ENCODE data around the gene EML5.
A peak's percentile ranks its signal among the peaks of the same experiment; 100 is the strongest.

EML5 gene

DNA sequence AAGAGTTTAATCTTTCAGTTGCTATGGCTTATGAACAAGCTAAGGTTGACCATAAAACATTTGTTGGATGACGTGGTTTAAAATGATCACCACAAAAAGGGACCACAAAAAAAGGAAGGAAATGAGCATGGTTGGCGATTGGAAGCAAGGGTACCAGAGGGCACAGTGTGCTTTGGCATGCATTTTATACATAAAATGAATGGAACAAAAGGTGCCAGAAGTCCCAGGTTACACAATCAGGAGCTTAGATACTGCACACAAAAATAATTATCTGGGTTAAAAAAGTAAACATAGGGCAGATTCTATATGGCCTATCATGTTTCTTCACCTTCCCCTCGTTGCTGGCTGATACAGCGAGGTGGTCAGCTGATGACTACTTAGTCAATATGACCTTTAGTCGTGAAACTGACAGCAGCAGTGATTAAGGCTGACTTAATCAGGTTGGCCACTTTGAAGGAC is 179.2 kb downstream of the EML5 start:
- DNase-seq = no peak

DNA sequence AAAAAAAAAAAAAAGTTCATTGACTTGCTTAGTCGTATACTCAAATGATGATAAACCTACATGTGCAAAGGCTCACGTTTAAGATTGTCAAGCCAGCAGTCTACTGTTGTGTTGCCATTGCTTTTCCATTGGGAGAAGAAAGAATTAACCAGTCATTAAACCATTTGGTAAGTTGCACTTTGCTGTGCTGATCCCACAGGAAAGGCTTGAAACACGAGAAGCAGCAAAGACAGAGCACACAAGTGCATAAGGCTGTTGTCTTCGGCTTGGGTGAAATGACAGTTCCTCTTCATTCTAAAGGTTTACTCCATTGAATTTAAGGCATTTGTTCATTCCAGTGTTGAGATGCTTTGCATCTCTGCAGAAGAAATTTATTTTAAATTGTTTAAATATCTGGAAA is 179.8 kb downstream of the EML5 start:
- DNase-seq = no peak

DNA sequence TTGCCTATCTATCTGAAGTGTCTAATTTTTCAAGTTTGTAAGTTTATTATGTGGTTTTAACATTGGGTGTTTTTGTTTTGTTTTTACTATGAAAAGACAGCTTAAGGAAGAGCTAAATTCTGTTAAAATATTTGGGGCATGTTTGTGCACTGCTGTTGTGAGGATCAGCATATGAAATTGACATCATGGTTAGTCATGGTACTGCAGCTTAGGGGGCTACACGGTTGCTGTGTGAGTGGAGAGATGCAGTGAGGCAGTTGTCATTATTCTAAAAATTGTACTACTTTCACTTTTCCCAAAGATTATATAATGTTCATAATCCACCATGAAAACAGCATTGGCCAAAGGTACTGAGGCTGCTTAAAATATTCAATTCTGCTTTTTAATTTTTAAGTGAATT is 180.9 kb downstream of the EML5 start:
- DNase-seq = no peak

DNA sequence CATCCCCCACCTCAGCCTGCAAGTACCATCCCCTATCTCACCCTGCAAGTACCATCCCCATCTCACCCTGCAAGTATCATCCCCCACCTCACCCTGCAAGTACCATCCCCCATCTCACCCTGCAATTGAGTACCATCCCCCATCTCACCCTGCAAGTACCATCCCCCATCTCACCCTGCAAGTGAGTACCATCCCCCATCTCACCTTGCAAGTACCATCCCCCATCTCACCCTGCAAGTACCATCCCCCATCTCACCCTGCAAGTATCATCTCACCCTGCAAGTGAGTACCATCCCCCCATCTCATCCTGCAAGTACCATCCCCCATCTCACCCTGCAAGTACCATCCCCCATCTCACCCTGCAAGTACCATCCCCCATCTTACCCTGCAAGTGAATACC is 184.9 kb downstream of the EML5 start:
- DNase-seq = no peak

DNA sequence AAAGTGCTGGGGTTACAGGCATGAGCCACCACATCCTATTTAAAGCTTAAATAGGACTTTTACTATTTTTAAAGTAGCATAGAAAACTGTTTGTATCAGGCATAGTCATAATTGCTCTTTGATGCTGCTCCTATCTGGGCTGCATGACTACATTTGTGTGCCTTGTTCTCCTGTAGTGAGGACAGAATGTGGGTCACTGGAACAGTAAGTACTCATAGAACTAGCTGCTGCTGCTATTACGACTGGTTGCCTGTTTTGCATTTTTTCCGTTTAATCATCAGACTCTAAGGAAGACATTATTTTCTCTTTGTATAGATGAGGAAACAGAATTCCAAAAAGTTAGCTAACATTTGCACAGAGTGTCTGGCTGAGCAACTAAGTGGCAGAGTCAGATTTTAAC is 187.2 kb downstream of the EML5 start:
- DNase-seq = no peak

DNA sequence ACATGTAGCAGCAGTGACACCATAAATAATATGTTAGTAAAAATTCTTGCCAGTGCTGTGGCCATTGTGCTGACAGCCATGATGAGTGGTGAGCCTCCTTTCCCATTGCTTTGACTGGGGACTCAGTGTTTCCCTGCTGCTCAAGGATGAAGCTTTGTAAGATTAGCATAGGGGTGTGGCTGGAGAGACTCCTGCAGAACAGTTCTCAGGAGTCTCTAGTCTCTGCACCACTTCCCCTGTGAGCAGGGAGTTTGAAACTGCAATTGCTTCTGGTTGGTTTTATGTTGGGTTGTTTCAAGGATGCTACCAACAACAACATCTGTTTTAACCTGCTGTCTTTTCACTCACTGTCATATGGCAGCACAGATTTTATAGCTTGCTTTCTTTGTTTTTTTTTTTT is 188.5 kb downstream of the EML5 start:
- no peak for DNase-seq

DNA sequence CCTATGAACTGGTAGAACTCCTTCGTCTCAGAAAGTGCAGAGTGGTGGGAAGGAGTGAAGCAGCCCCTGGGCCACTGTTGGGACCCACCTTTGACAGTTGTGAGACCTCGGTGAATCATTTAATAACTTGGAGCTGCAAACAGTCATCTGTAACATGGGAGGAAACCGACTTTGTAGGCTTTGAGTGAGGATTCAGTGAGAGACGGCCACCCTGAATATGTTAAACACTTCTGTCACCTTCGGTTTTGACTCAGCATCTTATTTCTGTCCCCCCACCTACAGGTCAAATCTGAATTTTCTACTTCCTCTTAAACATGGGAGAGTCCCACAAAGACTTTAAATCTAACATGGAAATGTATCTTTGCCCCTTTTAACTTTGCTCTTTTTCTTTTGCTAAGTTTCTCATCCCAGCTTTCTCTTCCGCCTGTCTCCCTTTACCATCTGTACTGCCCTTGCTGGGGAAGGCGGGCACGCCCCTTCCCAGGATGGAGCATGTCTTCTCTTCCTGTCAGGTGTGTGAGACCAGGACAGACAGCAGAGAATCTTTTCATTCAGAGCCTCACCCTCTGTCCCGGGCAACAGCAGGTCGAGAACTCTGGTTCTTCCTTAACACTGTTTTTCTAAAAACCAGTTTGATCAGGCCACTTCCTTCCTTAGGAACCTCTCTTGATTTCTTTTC is 192.9 kb downstream of the EML5 start:
- no peak for DNase-seq

DNA sequence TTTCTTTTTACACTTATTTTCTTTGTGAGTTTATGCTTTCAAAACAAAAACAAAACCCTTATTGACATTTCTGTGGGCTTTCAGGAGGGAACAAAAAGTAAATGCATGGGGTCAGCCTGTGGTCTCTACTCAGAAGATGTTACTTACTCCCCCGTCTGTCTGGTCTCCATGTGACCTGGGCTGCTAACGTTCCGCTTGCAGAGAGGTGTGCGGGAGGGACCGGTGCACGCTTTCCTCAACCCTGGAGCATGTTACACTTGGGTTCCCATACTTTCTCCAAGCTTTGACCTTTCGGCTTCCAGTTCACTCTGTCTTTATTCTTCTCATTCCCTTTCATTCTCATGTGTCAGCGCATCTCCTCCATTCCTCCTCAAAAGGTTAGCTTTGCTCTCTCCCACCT is 193.4 kb downstream of the EML5 start:
- no peak for DNase-seq

DNA sequence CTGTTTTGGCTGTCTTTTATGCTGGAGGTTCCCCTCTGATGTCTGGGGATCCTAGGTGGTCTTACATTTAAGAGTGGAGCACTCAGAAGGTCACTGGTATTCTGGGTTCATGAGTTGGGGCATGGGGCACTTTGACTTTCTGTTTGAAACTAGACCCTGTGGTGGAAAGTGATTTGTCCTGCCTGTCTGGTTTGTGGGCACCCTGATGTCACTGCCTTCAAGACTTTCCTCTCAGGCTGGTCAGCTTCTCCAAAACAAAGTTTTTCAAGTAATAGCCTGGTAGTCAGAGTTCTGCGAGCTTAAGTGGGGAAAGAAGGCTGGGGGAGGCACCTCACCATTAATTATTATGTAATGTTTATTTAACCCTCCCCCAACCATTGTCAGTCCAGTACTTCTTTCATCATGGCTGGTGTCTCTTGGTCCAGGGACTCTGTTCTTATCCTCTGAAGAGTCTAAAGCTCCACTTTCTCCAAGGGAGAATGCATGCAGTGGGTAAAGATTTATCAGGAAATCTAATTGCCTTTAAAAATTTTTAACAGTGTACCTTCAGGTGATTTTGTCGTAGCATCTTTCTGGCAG is 194.6 kb downstream of the EML5 start:
- no peak for DNase-seq

DNA sequence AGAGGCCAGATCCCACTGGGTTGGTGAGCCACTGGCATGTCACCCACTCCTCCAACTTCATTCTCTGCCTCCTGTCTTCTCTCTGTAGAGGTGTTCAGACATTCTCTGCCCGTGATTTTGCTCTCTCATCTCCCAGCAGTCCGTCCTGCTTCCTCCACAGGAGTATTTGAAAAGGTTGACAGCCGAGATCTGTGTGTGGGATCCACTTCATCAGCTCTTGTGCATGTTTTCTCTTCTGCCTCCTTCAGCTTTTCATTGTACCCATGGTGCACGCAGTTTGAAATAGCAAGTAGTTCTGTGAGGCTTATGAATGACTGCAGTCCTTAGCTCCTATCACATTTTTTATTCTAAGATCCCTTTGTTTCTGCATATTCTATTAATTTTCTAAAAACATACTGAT is 195.2 kb downstream of the EML5 start:
- no peak for DNase-seq

DNA sequence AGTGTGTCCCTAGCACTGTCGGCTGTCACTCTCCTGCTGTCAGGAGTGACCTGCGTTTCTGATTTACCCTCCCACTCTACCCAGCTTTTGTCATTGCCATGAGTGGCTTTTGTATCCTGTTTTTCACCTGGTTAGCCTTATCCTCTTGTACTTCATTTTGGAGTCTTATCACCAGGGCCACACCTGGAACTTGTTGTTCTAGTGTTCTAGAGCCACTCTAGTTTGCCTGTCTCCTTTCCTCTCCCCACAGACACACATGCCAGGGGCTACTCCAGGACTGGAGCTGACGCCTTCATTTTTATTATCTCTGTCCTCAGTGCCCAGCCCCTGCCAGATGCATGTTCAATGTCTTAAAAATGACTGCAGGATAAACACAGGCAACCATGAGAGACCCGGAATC is 195.7 kb downstream of the EML5 start:
- no peak for DNase-seq

DNA sequence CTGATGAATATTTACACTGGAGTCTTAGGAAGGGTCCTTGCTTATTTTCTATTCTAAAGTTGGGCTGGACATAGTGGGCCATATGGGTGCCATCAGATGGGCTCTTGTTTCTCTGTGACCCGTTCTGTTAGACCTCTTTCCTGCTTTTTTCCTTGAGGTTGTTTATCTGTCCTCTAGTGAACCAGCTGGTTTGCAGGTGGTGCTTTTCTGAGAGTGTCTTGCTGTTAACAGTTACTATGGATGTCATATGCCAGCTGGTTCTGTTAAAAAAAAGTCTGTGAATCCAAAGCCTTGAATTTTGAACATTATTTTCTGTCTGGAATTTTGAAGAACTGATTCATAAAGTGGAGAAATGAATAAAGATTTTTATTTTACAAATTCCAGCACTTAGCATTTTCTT is 200.7 kb downstream of the EML5 start:
- DNase-seq = no peak

DNA sequence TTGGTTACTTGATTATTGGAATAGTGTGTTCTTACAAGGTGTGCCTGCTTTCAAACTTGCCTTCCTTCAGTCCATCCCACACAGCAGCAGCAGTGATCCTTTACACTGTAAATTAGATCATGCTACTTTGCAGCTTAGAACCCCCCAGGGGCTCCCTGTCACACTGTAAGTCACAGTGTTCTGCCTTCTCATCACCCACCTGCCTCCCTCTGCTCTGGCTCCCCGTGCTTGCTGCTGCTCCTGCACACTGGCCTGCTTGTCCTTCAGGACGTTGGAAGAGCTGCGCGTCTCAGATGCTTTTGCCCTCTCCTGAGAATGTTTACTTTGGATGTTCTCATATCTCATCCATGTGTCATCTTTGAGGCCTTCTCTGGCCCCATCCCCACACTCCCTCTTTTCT is 202.6 kb downstream of the EML5 start:
- no peak for DNase-seq

DNA sequence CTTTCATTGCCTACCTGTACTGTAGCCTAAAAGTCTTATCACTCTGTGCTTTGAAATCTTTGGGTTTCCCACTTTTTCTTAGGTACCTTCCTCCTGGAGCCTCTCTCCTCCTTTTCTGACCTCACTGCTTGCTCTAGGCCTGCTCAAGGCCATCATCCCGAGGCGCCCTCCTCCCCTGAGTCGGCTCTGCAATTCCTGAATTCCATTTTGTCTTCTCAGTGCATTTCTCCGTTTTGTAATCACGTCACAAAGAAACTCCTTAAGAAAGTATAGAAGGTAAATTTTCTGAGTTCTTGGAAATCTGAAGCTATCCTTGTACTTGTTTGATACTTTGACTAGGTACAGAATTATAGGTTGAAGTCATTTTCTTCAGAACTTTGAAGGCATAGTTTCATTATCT is 204.7 kb downstream of the EML5 start:
- DNase-seq = no peak

DNA sequence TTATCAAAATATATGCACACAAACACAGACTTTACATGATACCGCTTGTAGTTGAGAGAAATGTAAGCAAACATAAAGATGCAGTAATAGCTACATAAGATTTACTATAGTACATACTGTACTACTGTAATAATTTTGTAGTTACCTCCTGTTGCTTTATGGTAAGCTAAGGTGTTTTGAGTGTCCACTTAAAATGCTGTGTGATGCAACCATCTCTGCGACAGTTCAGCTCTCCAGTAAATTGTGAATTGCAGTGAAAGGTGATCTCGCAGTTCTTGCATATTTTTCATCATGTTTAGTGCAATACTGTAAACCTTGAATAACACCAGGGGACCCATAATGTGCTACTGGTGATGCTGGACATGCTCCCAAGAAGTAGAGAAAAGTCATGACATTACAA is 208.3 kb downstream of the EML5 start:
- DNase-seq = no peak

DNA sequence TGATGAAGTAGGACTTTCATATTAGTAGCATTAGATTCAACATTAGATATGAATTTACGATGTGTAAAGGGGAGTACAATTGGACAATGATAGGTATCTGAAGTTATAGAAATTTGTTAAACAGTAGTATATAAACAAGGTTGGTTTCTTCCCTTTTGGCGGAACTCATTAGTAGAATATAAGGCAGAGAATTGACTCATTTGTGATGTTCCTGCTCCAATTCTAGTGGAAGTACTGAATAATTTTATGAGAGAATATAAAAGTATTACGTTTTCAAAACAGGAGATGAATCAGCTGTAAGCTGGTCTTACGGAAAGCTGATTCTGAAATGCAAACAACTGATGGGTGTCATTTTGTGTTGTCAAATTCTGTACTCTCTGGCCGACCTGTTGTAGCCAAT is 216.5 kb downstream of the EML5 start:
- DNase-seq = no peak

DNA sequence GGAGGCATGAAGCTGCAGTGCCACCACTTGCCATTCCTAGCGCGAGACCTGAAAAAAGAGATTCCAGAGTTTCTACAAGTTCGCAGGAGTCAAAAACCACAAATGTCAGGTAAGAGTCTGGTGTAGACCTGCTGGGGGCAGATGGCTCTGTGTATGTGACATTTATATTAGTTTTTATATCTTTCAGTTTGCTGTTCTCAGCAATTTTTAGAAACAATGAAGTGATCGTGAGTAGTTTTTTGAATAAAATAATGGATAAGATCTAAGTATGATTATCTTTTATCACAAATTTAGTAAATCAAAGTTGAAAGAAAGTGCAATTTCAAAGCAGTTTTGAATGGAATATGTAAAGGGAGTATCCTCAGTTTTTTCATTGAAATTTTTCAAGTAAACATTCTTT is 220.6 kb downstream of the EML5 start:
- no peak for DNase-seq

DNA sequence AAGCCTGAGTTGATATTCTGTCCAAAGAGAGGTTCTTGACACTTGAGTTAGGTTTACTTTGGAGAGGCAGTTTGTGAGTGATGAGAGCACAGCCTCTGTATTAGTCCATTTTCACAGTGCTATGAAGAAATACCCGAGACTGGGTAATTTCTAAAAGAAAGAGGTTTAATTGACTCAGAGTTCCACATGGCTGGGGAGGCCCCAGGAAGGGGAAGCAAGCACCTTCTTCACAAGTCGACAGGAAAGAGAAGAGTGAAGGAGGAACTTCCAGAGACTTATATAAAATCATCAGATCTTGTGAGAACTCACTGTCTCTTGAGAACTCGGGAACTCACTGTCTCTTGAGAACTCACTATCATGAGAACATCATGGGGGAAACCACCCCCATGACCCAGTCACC is 224.6 kb downstream of the EML5 start:
- DNase-seq = no peak

DNA sequence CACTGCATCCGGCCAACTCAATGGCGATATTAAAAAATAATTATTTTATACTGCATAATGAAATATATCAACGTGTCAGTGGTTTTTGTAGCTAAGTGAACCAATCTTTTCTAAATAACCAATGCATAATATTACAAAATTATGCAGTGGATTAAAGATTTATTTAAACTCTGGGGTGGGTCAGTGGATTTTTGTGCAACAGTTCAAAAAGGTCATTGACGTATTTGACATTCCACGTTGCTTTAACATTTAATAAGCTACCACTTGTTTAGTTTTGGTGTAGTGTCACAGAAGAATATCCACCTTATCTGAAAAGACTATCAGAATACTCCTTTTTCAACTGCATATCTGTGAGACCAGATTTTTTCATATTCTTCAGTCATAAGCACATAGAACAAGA is 227.3 kb downstream of the EML5 start:
- no peak for DNase-seq

DNA sequence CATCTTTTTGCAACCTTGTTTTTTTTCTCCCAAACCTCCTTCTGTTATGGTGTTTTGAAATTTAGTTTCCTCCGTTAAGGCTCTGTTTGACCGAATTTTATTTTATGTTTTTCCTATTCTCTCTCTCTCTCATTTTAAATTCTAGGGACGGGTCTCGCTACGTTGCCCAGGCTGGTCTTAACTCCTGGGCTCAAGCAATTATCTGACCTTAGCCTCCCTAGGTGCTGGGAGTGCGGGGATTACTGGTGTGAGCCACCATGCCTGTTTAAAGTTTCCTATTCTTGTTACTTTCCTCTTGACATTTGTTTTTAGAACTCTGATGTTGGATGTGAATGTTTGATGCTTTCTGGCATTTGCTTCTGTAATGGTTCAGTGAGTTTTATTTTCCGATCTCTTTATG is 228.9 kb downstream of the EML5 start:
- no peak for DNase-seq

DNA sequence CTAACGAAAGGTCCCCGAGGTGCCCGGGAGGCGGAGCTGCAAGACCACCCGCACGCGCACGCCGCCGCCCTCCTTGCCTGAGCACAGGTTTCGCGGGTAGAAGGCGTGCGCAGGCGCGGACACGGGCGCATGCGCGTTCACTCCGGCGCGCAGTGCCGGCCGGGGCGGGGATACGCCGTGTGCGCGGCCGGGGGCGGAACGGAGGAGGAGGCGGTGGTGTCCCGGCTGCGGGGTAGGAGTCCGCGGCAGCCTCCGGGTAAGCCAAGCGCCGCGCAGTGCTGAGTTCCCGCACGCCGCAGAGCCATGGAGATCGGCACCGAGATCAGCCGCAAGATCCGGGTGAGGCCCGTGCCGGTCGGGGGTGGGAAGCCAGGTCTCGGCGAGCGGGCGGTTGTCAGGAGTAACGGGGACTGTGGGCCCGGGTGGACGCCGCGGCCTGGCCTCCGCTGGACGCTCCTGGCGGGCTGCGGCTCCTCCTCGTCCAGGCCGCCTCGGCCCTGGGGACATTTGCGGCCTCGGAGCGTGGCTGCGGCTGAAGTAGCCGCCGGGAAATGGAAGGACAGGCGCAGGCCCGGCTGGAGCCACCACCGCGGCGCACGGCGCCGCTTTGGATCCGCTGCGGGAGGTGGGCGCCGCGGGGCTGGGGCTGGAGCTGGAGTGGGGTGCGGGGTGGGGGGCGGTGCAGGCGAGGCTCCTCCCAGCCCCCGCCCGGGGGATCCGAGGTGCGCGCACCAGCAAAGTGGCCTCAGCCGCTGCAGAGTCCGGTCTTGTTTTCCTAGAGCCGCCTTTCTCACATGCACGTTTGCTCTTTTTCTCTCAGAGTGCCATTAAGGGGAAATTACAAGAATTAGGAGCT is 229.7 kb downstream of the EML5 start, which contains the start of gene ZC3H14:
ZC3H14 (plus strand) TSS at position 207 of the 856 bp plus-strand sequence; CDS start at position 304, 97 bp downstream.
- peak; percentile 61 for DNase-seq

DNA sequence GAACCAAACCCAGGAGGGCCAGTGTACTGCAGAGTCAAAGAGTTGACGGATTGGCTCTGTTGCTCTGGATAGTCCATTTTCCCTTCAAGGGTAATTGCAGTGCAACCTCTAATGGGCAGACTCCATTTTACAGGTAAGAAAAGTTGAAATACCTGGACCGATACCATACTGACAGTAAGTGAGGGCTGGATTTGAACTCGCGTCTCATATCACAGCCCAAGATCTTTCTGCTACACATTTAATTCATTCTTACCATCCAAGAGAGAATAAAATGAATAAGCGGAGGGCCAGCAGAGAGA is 230.3 kb downstream of the EML5 start:
- no peak for DNase-seq
